ENCODE data around the gene SS18. TPM values are rescaled to one million over a fixed set of nuclear protein-coding genes. Genes with fewer than 3 reads are reported as not detected.

Gene SS18
- total RNA-seq, 2 donors from 2014 or later, result 36.6 to 49.8 TPM

GRCh38 chr18:26089293-26090129 is 902 bp downstream of the SS18 start:
- peaks cover 0 to 2% of the 10 kb centered on the region in 2 donors for H3K36me3 ChIP-seq (replicated peaks in 1 of 2; ENCODE audit: insufficient read depth in 1 of 2, low read depth in 2 of 2)
- no peak for ATAC-seq
- peaks cover 16% of the 10 kb centered on the region for H3K4me1 ChIP-seq
- peak overlapping the region; percentile 84 to 99 (median 94) for H3K27ac ChIP-seq
- 1% methylated on average over 17 to 35 of the region's 35 CpGs for whole genome bisulfite sequencing, 2 donors
- no peaks in the 10 kb centered on the region for H3K27me3 ChIP-seq
- DNase-seq, result peak in 1 of 4 donors; percentile 3
- H3K9me3 ChIP-seq, result no peaks in the 10 kb centered on the region
- TF ChIP-seq CTCF (IDR thresholded peaks at IDR 0.05) (no peak), POLR2A (IDR thresholded peaks at IDR 0.05) (no peak)
- intact Hi-C loops (cut with DNase I), result no loop called here
- peak overlapping the region; percentile 92 to 97 for H3K4me3 ChIP-seq

- peaks cover 0 to 2% of the 10 kb centered on the region in 2 donors for H3K36me3 ChIP-seq (replicated peaks in 1 of 2; ENCODE audit: insufficient read depth in 1 of 2, low read depth in 2 of 2)
- DNase-seq (no peak), ATAC-seq (no peak)
- no peaks in the 10 kb centered on the region for H3K9me3 ChIP-seq
- H3K27me3 ChIP-seq, result no peaks in the 10 kb centered on the region
- no peak for TF ChIP-seq CTCF (IDR thresholded peaks at IDR 0.05)
- TF ChIP-seq POLR2A (IDR thresholded peaks at IDR 0.05), result no peak
- intact Hi-C loops (cut with DNase I), result no loop called here
- no peak overlapping the region for H3K4me3 ChIP-seq
- WGBS, 2 donors, result 35 to 40% methylated on average over 3 of the region's 3 CpGs
- H3K27ac ChIP-seq, result no peak overlapping the region
- peaks cover 16% of the 10 kb centered on the region for H3K4me1 ChIP-seq
Observed at GRCh38 chr18:26088487-26088886, 1.9 kb downstream of the SS18 start.

- ATAC-seq (no peak), DNase-seq (no peak)
- TF ChIP-seq CTCF (IDR thresholded peaks at IDR 0.05), result no peak
- Histone ChIP-seq H3K9me3 (no peaks in the 10 kb centered on the region), H3K36me3 (replicated peaks in 1 of 2; ENCODE audit: insufficient read depth in 1 of 2, low read depth in 2 of 2) (peaks cover 0 to 2% of the 10 kb centered on the region in 2 donors), H3K4me1 (peaks cover 16% of the 10 kb centered on the region), H3K4me3 (no peak overlapping the region), H3K27me3 (no peaks in the 10 kb centered on the region), H3K27ac (no peak overlapping the region)
- intact Hi-C loops (cut with DNase I), result no loop called here
- 82 to 92% methylated on average over 6 of the region's 6 CpGs for WGBS, 2 donors
Observed at GRCh38 chr18:26086959-26087358, 3.5 kb downstream of the SS18 start.

- ATAC-seq (no peak), DNase-seq (no peak)
- H3K4me1 ChIP-seq, result peaks cover 16% of the 10 kb centered on the region
- no peaks in the 10 kb centered on the region for H3K27me3 ChIP-seq
- 92 to 94% methylated on average over 5 of the region's 5 CpGs for WGBS, 2 donors
- TF ChIP-seq POLR2A (IDR thresholded peaks at IDR 0.05), result no peak
- no peak for TF ChIP-seq CTCF (IDR thresholded peaks at IDR 0.05)
- H3K4me3 ChIP-seq, result no peak overlapping the region
- intact Hi-C loops (cut with DNase I), result no loop called here
- no peaks in the 10 kb centered on the region for H3K9me3 ChIP-seq
- no peak overlapping the region for H3K27ac ChIP-seq
- H3K36me3 ChIP-seq (replicated peaks in 1 of 2; ENCODE audit: insufficient read depth in 1 of 2, low read depth in 2 of 2), result peaks cover 0 to 2% of the 10 kb centered on the region in 2 donors
Observed at GRCh38 chr18:26085056-26085455, 5.4 kb downstream of the SS18 start.

- Histone ChIP-seq H3K27me3 (no peaks in the 10 kb centered on the region), H3K9me3 (no peaks in the 10 kb centered on the region), H3K36me3 (replicated peaks in 1 of 2; ENCODE audit: insufficient read depth in 1 of 2, low read depth in 2 of 2) (peaks cover 0 to 2% of the 10 kb centered on the region in 2 donors), H3K4me3 (no peak overlapping the region), H3K4me1 (peaks cover 4% of the 10 kb centered on the region), H3K27ac (no peak overlapping the region)
- no peak for DNase-seq
- no peak for ATAC-seq
- TF ChIP-seq POLR2A (IDR thresholded peaks at IDR 0.05) (no peak), CTCF (IDR thresholded peaks at IDR 0.05) (no peak)
- WGBS, 2 donors, result 75 to 82% methylated on average over 3 of the region's 3 CpGs
- intact Hi-C loops (cut with DNase I), result no loop called here
Observed at GRCh38 chr18:26083099-26083498, 7.3 kb downstream of the SS18 start.

All from body of pancreas (tissue), 4 donors.